ENCODE results near the gene MMS19. TPM values are rescaled to one million over a fixed set of nuclear protein-coding genes. Genes with fewer than 3 reads are reported as not detected.

Gene MMS19
- total RNA-seq, 4 donors from 2014 or later: 62.8 to 116 (median 106) TPM

DNA sequence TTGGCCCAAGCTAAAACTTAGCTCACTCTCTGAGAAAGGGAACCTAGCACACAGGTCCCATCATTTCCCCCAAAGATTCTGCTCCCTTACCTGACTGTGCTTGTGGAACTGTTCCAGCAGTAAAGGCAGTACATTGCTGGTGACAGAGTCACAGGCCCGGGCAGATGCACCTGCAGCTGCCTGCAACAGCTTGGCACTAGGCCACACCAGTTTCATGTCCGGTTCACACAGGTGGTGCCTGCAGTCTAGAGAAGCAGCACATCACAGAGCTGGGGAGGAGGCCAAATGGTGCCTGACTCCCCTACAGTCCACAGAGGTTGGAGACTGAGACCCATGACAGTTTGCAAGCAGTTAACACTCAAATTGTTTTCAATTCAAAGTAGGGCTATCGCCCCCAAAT is 30.1 kb downstream of the MMS19 start:
- TF ChIP-seq, protein P1, sequence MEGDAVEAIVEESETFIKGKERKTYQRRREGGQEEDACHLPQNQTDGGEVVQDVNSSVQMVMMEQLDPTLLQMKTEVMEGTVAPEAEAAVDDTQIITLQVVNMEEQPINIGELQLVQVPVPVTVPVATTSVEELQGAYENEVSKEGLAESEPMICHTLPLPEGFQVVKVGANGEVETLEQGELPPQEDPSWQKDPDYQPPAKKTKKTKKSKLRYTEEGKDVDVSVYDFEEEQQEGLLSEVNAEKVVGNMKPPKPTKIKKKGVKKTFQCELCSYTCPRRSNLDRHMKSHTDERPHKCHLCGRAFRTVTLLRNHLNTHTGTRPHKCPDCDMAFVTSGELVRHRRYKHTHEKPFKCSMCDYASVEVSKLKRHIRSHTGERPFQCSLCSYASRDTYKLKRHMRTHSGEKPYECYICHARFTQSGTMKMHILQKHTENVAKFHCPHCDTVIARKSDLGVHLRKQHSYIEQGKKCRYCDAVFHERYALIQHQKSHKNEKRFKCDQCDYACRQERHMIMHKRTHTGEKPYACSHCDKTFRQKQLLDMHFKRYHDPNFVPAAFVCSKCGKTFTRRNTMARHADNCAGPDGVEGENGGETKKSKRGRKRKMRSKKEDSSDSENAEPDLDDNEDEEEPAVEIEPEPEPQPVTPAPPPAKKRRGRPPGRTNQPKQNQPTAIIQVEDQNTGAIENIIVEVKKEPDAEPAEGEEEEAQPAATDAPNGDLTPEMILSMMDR (IDR thresholded peaks at IDR 0.05): no peak
- in situ Hi-C loops (cut with MboI; ENCODE audit: low pct_ligation_motif_present in 1 of 4, low pct_unique_long_range_greater_than_20kb in 1 of 4, low sequenced_read_pairs in 3 of 4) (loop anchor here in 2 of 4 donors (10.0 kb wide), 1 partner anchor 87 kb away; no protein-coding TSS in a partner anchor), intact Hi-C loops (cut with DNase I; ENCODE audit: low total_unique reads) (no loop called here)
- peak; percentile 71 for DNase-seq
- H3K27me3 ChIP-seq: no peaks in the 10 kb centered on the region
- no peak overlapping the region for H3K4me3 ChIP-seq
- peaks cover 0 to 74% (median 35%) of the 10 kb centered on the region in 4 donors for H3K36me3 ChIP-seq
- no peaks in the 10 kb centered on the region for H3K9me3 ChIP-seq
- H3K27ac ChIP-seq: no peak overlapping the region
- peaks cover 0 to 7% (median 0%) of the 10 kb centered on the region in 4 donors for H3K4me1 ChIP-seq
- WGBS, 2 donors (ENCODE audit: low coverage in 1 of 2): 59% methylated on average over 3 of the region's 3 CpGs; no CpG with 5 or more reads in 1 of the 2 donors

DNA sequence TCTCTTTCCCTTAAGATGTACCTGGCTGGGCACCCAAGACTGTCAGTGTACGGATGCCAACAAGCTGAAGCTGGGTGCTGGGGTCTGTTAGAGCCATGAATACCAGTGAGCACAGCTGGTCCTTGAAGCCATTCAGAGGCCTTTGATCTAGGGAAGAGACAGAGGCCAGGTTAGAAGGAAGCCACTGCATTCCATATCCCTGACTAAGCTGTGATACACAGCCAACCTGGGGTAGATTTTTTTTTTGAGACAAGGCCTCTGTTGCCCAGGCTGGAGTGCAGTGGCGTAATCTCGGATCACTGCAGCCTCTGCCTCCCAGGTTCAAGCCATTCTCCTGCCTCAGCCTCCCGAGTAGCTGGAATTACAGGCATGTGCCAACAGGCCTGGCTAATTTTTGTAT is 31.5 kb downstream of the MMS19 start:
- in situ Hi-C loops (cut with MboI; ENCODE audit: low pct_ligation_motif_present in 1 of 4, low pct_unique_long_range_greater_than_20kb in 1 of 4, low sequenced_read_pairs in 3 of 4): loop anchor here in 2 of 4 donors (10.0 kb wide), 1 partner anchor 88 kb away; no protein-coding TSS in a partner anchor
- Histone ChIP-seq H3K9me3 (no peaks in the 10 kb centered on the region), H3K36me3 (peaks cover under 1 to 74% (median 34%) of the 10 kb centered on the region in 4 donors), H3K4me1 (peaks cover 0 to 7% (median 0%) of the 10 kb centered on the region in 4 donors), H3K4me3 (no peak overlapping the region), H3K27ac (no peak overlapping the region), H3K27me3 (no peaks in the 10 kb centered on the region)
- intact Hi-C loops (cut with DNase I; ENCODE audit: low total_unique reads): no loop called here
- TF ChIP-seq POLR2A (IDR thresholded peaks at IDR 0.05): no peak
- TF ChIP-seq, protein P1 (IDR thresholded peaks at IDR 0.05): no peak
- no peak for TF ChIP-seq EP300 (IDR thresholded peaks at IDR 0.05; ENCODE audit: low read depth)
- WGBS, 2 donors (ENCODE audit: low coverage in 1 of 2): 80 to 90% methylated on average over 1 to 4 of the region's 4 CpGs
- DNase-seq: no peak

DNA sequence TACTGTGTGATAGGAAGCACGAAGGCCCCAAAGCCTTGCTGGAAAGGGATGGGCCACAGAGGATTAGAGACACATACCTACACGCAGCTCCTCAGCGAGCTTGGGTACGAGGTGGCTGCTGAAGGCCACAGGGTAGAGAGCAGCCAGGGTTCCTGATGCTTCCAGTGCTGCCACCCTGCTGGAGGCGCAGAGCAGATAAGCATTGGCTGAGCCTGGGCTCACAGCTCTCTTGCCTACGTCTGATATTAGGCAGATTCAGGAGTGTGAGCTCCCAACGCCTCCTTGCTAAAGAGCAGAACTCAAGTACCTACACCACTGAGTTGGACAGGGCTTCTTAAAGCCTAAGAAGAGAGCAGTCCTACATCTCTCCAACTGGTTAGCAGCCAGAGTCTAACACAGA is 32.2 kb downstream of the MMS19 start:
- in situ Hi-C loops (cut with MboI; ENCODE audit: low pct_ligation_motif_present in 1 of 4, low pct_unique_long_range_greater_than_20kb in 1 of 4, low sequenced_read_pairs in 3 of 4) (loop anchor here in 2 of 4 donors (10.0 kb wide), 1 partner anchor 89 kb away; no protein-coding TSS in a partner anchor), intact Hi-C loops (cut with DNase I; ENCODE audit: low total_unique reads) (no loop called here)
- peaks cover 2 to 79% (median 38%) of the 10 kb centered on the region in 4 donors for H3K36me3 ChIP-seq
- TF ChIP-seq, protein P1 (IDR thresholded peaks at IDR 0.05): no peak
- TF ChIP-seq POLR2A (IDR thresholded peaks at IDR 0.05) (no peak), POLR2AphosphoS5 (IDR thresholded peaks at IDR 0.05) (no peak)
- H3K4me1 ChIP-seq: peaks cover 0 to 7% (median 0%) of the 10 kb centered on the region in 4 donors
- no peak overlapping the region for H3K27ac ChIP-seq
- no peak for DNase-seq
- H3K4me3 ChIP-seq: no peak overlapping the region
- WGBS, 2 donors (ENCODE audit: low coverage in 1 of 2): 93% methylated on average over 7 of the region's 7 CpGs; no CpG with 5 or more reads in 1 of the 2 donors
- H3K27me3 ChIP-seq: no peaks in the 10 kb centered on the region
- no peaks in the 10 kb centered on the region for H3K9me3 ChIP-seq

DNA sequence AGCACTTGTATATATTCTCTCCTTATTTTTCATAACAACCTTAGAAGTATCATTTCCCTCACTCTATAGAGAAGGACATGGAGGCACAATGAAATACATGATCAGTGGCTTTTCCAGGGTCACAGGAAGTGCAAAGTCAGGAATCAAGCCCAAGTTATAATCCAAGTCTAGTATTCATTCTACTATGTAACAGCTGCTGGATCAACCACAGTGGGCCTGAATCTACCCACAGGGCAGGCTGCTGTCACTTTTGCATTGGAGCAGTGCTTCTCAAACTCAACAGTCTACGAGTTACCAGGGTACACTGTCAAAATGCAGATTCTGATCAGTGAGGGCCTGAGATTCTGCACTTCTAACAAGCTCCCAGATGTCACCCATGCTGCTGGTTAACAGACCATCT is 34.0 kb downstream of the MMS19 start:
- Histone ChIP-seq H3K4me1 (peaks cover 0 to 7% (median 0%) of the 10 kb centered on the region in 4 donors), H3K27me3 (no peaks in the 10 kb centered on the region), H3K27ac (peak overlapping the region in 3 of 4 donors; percentile 4 to 32 (median 16)), H3K36me3 (peaks cover 2 to 77% (median 38%) of the 10 kb centered on the region in 4 donors), H3K4me3 (no peak overlapping the region), H3K9me3 (no peaks in the 10 kb centered on the region)
- in situ Hi-C loops (cut with MboI; ENCODE audit: low pct_ligation_motif_present in 1 of 4, low pct_unique_long_range_greater_than_20kb in 1 of 4, low sequenced_read_pairs in 3 of 4) (loop anchor here in 2 of 4 donors (10.0 kb wide), 1 partner anchor 91 kb away; no protein-coding TSS in a partner anchor), intact Hi-C loops (cut with DNase I; ENCODE audit: low total_unique reads) (loop anchor here (5.0 kb wide), 1 partner anchor 88 kb away; no protein-coding TSS in a partner anchor)
- TF ChIP-seq POLR2AphosphoS5 (IDR thresholded peaks at IDR 0.05): no peak
- TF ChIP-seq, protein P1 (IDR thresholded peaks at IDR 0.05): no peak
- TF ChIP-seq EP300 (IDR thresholded peaks at IDR 0.05; ENCODE audit: low read depth): no peak
- TF ChIP-seq POLR2A (IDR thresholded peaks at IDR 0.05): no peak
- 88% methylated on average over 1 of the region's 1 CpG; no CpG with 5 or more reads in 1 of the 2 donors for WGBS, 2 donors (ENCODE audit: low coverage in 1 of 2)
- DNase-seq: no peak

Measured in transverse colon (tissue), 4 donors.